ENCODE results near the gene SLC4A4. TPM values are rescaled to one million over a fixed set of nuclear protein-coding genes. Genes with fewer than 3 reads are reported as not detected.

SLC4A4 gene
- total RNA-seq, 2 donors from 2014 or later = 1.8 TPM

- no peak overlapping the region for H3K4me3 ChIP-seq
- no peak for ATAC-seq (ENCODE audit: insufficient number of reproducible peaks, low FRiP score, low read depth)
- no peaks in the 10 kb centered on the region for H3K27me3 ChIP-seq (replicated peaks; ENCODE audit: insufficient read depth)
- no peaks in the 10 kb centered on the region for H3K9me3 ChIP-seq
- H3K4me1 ChIP-seq (ENCODE audit: control insufficient read depth in 1 of 2, low read depth in 2 of 2) = no peaks in the 10 kb centered on the region
- H3K36me3 ChIP-seq = no peaks in the 10 kb centered on the region
- TF ChIP-seq, protein P1, sequence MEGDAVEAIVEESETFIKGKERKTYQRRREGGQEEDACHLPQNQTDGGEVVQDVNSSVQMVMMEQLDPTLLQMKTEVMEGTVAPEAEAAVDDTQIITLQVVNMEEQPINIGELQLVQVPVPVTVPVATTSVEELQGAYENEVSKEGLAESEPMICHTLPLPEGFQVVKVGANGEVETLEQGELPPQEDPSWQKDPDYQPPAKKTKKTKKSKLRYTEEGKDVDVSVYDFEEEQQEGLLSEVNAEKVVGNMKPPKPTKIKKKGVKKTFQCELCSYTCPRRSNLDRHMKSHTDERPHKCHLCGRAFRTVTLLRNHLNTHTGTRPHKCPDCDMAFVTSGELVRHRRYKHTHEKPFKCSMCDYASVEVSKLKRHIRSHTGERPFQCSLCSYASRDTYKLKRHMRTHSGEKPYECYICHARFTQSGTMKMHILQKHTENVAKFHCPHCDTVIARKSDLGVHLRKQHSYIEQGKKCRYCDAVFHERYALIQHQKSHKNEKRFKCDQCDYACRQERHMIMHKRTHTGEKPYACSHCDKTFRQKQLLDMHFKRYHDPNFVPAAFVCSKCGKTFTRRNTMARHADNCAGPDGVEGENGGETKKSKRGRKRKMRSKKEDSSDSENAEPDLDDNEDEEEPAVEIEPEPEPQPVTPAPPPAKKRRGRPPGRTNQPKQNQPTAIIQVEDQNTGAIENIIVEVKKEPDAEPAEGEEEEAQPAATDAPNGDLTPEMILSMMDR (IDR thresholded peaks at IDR 0.05) = no peak
- H3K27ac ChIP-seq = no peak overlapping the region
- no peak for DNase-seq (ENCODE audit: low spot score)
Measured at GRCh38 chr4:71415491-71415890, 76.7 kb downstream of the SLC4A4 start.

GRCh38 chr4:71417150-71417549 lies 78.3 kb downstream of the SLC4A4 start:
- no peak for ATAC-seq (ENCODE audit: insufficient number of reproducible peaks, low FRiP score, low read depth)
- Histone ChIP-seq H3K4me3 (no peak overlapping the region), H3K27me3 (replicated peaks; ENCODE audit: insufficient read depth) (no peaks in the 10 kb centered on the region), H3K36me3 (no peaks in the 10 kb centered on the region), H3K9me3 (no peaks in the 10 kb centered on the region), H3K4me1 (ENCODE audit: control insufficient read depth in 1 of 2, low read depth in 2 of 2) (no peaks in the 10 kb centered on the region), H3K27ac (no peak overlapping the region)
- TF ChIP-seq, protein P1 (IDR thresholded peaks at IDR 0.05) = no peak
- no peak for DNase-seq (ENCODE audit: low spot score)

DNA sequence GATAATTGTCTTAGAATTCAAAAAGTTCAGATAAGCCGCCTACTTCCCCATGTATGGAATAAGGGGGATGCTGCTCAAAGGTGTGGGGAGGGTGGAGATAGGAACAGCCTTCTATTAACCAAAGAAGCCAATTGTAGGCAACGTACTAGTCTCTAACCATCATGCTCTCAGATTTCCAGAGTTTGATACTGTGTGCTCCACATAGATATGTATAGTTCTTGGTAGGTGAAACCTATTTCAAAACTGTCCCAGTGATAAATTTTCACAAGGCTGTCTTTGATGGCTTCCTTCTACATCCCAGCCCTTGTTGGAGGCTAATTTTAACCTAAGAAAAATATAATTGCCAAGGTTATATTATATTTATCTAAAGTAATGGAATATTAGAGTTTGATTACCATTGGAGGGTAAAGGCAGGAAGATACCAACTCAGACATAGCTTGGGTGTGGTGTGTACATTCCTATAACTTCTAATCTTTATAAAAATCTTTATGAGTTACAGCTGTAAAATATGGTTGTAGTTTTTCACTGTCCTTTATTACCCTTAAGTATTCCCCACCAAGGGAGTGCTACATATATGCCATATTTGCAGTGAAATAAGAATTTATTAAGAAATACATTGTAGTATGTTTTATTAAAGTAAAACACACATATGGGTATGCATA lies 87.7 kb downstream of the SLC4A4 start:
- no peak for ATAC-seq (ENCODE audit: insufficient number of reproducible peaks, low FRiP score, low read depth)
- H3K27ac ChIP-seq = no peak overlapping the region
- no peaks in the 10 kb centered on the region for H3K27me3 ChIP-seq (replicated peaks; ENCODE audit: insufficient read depth)
- H3K4me1 ChIP-seq (ENCODE audit: control insufficient read depth in 1 of 2, low read depth in 2 of 2) = no peaks in the 10 kb centered on the region
- H3K4me3 ChIP-seq = no peak overlapping the region
- no peaks in the 10 kb centered on the region for H3K36me3 ChIP-seq
- DNase-seq (ENCODE audit: low spot score) = no peak
- TF ChIP-seq, protein P1 (IDR thresholded peaks at IDR 0.05) = no peak
- no peaks in the 10 kb centered on the region for H3K9me3 ChIP-seq

GRCh38 chr4:71429106-71429505 lies 90.3 kb downstream of the SLC4A4 start:
- H3K9me3 ChIP-seq = no peaks in the 10 kb centered on the region
- TF ChIP-seq, protein P1 (IDR thresholded peaks at IDR 0.05) = no peak
- no peak overlapping the region for H3K27ac ChIP-seq
- DNase-seq (ENCODE audit: low spot score) (no peak), ATAC-seq (ENCODE audit: insufficient number of reproducible peaks, low FRiP score, low read depth) (no peak)
- H3K4me3 ChIP-seq = no peak overlapping the region
- no peaks in the 10 kb centered on the region for H3K27me3 ChIP-seq (replicated peaks; ENCODE audit: insufficient read depth)
- H3K36me3 ChIP-seq = no peaks in the 10 kb centered on the region
- no peaks in the 10 kb centered on the region for H3K4me1 ChIP-seq (ENCODE audit: control insufficient read depth in 1 of 2, low read depth in 2 of 2)

- H3K4me1 ChIP-seq (ENCODE audit: control insufficient read depth in 1 of 2, low read depth in 2 of 2) = no peaks in the 10 kb centered on the region
- H3K36me3 ChIP-seq = no peaks in the 10 kb centered on the region
- H3K4me3 ChIP-seq = no peak overlapping the region
- H3K27me3 ChIP-seq (replicated peaks; ENCODE audit: insufficient read depth) = no peaks in the 10 kb centered on the region
- no peak overlapping the region for H3K27ac ChIP-seq
- DNase-seq (ENCODE audit: low spot score) = no peak
- no peaks in the 10 kb centered on the region for H3K9me3 ChIP-seq
- TF ChIP-seq, protein P1 (IDR thresholded peaks at IDR 0.05) = no peak
- ATAC-seq (ENCODE audit: insufficient number of reproducible peaks, low FRiP score, low read depth) = no peak
Measured at GRCh38 chr4:71429962-71430361, 91.1 kb downstream of the SLC4A4 start.
